GM15510 (cell line): Measurements from ENCODE around the gene NRP1.

ENCODE experiments used
- POLR2A ChIP-seq: IDR thresholded peaks from 3 replicates; pipeline ENCODE4 v1.6.1; 2011; ENCODE audit warnings: borderline replicate concordance; ENCODE audit not compliant: insufficient read length; ENCODE audit errors: extremely low read depth

NRP1 gene

DNA sequence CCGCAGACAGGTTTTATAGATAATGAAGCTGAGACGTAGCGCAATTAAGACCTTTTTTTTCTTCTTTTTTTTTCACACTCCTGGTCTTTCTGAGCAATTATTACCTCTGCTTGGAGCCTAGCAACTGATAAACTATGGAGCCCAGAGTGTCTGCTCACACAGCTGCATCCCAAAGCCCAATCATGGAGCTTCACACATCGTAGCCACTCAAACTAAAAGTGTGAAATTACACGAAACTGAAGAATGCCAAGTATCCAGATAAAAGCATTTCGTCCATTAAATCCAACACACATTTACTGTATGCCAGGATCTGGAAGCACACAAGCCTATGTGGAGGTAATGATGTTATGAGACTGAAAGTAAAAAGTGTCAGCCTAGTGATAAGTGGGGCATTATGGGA is 97.6 kb downstream of the NRP1 start:
- TF ChIP-seq POLR2A = no peak

DNA sequence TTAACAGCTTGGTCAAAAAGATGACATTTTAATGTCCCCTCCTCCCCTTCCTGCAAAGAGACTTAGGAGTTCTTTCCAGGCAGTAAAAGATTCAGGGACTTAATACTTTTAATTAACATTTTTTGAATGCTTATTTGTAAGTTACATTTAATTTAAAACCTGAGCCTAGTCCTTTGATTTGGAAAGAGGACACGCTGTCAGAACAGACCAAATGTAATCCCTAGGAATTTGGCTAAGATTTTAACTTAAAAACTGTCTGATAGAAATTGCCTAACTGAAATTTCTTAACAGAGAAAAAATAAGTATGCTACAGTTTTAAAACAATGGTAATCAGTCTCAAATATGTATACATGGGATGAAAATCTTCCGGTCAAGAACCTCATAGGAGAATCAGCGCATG is 98.5 kb downstream of the NRP1 start:
- TF ChIP-seq POLR2A = no peak

DNA sequence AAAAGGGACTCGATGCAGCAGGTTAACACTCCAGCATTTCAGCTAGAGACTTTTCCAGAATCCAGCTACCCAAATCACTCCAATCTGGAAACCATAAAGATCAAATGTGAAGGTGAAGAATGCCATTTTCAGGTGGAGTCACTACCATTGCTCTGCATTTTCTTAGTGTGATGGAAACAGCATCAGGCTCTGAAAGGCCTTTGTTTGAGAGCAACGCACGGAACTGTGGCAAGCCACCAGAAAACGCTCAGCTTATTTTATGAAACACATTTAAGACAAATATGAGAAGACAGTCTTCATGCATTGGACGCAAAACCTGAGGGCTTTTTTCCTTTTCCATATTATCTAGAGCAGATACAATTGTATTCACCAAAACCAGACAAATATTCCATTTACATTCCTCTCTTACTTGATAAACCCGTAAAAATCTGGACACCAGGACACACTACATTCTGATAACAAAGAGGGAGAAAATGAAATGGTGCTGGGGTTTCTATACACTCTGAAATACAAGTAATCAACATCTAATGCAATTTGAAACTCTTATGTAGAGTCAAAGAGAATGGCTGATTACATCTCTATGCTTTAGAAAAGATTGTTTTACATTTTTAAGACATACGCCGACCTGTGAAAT is 99.1 kb downstream of the NRP1 start:
- TF ChIP-seq POLR2A = no peak

DNA sequence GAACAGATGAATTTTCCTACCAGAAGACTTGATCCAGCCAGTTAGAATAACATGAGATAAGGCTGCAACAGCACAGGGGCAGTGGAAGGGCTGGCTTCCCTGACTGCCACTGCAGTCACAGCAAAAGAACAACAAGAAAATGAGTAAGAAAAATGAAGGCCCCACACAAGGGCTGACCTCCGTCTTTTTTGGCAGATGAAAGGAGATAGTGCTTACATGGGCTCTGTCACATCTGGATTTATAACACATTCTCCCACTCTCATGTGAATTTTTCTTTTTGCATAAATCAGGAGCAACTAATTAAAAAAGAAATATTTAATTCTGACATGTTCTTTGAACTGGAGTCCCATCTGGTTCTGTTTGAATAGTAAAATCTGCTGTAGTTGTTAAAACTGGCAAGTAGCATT is 99.6 kb downstream of the NRP1 start:
- TF ChIP-seq POLR2A = no peak

DNA sequence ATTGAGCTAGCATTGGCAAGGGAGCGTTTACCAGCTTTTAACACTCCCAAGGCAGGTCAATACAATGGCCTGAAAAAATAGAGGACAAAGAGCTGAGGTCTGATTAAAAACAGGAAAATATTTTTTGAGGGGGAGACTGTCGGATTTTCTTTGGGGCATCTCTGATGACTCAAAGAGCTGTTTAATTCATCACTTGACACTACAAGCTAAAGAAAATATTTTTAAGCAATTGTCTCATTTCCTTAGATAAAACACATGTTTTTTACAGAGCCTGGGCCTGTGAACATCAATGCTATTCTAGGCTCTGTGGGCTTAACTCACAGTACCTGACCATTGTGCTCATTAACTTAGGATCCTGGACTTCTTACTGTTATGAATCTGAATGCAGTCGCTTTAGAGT is 100.8 kb downstream of the NRP1 start:
- TF ChIP-seq POLR2A = no peak

DNA sequence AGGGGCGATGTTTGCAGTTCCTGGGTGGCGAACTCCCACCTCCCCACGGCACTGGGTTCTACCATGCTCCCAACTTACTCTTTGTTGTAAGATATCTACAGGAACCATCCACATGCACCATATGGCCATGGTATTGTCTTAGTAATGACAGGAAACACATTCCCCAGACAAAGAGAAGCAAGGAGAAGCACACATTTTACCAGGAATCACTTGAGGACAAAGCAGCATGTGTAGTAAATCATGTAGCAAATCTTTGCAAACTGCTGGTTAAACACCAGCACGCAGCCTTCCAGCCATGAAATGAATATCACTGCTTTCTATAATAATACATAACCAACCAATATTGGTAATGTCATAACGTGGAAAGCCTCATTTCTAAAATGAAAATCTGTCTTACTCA is 101.2 kb downstream of the NRP1 start:
- no peak for TF ChIP-seq POLR2A

DNA sequence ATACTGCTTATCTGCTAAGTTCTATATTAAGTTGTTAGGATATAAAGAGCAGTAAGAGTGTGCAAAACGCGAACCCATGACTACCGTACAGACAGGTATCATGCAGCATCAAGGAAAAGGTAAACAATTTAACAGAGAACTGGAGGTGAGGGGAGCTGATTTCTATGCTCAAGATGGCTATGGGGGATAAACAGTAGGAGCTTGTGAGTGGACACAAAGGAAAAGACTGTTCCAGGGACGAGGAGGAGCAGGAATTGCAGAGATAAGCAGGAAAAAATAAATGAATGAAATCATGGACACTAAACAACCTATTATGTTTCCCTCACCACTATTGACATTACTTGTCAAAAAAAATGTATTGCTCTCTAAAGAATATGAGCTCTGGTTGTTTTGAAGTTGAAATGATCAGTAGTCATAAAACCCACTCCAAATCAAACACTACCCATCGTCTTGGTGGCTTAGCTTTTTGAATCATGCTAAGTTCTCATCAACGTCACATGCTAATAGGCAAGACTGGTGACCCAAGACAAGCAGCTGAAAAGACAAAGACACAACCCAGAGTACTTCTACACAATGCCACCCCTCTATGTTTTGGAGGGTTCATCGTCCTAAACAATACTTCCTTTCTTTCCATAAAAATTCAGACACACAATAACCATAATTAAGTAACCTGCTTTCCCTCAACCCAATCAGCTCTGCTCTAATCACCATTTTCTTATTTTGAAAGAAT is 102.7 kb downstream of the NRP1 start:
- no peak for TF ChIP-seq POLR2A

DNA sequence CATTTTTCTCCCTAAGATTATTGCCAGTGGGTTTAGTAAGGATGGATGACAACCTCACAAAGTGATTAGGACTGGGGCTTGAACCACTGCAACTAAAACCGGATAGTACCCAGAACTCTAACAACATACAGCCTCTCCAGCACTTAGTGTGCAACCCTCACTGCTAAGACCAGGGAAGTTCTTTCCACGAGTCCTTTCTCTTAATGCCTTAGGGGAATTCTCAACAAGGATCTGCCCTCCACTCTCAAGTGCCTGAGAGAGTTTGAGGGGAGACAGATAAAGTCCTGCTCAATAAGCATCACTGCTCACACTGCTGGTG is 104.6 kb downstream of the NRP1 start:
- TF ChIP-seq POLR2A = no peak

DNA sequence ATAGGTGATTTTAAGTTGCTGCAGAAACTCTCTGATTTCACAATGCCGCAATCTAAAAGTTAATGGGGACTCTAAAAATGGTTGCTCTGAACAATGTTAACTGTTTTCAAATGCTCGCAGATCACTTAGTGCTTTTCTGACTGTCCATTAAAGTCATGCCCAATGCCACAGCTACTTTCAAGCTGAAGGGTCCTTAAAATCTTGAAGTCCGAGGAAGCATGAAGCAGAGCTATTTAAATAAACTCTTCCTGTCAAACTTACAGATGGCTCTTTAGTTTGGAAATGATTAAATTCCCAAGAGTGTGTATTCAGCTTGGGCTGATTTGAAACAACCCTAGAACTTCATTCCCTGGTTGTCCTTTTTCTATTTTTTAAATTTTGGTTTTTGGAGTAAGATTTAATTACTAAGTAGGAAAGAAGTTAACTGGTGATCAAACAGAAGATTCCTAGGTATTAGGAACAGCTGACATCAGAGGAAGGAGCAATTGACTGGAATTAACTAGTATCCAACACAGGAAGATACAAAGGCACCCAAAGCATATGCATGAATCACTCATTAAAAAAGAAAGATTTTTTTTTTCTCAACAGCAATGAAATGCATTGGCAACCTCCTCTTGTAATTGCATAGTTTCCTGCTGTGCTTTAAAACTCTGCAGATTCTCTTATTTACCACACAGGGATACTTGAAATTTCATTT is 105.1 kb downstream of the NRP1 start:
- no peak for TF ChIP-seq POLR2A

DNA sequence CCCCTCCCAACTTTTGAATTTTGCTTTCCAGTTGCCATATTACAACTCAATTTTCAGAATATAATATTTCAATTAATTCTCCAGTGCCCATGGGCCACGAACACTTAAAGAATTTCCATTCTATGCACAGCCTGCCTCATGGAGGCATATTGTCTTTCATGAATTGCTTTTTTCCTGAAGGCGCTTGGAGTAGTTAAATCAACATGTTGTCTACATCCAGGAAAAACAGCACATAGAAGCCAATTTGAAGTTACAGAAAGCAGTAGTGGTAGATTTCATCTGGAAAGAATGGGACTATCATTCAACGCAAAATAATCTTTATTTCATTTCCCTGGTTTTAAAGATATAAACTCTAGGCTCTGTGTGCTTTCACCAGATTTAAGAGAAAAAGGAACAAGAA is 106.0 kb downstream of the NRP1 start:
- no peak for TF ChIP-seq POLR2A

DNA sequence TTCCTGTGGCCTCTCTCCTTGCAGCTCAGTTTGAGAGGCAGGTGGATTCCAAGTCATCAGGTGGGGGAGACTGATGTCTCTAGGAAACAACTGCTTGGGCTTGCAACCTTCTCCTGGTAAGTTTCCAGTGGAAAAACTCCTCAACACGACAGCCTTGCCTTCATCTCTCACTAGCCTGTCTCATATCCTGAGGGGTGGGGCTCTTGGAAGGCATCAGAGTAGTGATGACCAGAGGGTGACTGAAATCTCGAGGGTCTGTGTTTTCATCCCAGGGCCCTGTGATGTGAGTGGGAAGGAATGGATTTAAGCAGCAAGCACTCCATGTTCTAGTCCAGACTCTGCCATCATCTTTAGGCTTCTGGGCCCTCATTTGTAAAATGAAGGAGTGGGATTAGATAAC is 107.0 kb downstream of the NRP1 start:
- TF ChIP-seq POLR2A = no peak

DNA sequence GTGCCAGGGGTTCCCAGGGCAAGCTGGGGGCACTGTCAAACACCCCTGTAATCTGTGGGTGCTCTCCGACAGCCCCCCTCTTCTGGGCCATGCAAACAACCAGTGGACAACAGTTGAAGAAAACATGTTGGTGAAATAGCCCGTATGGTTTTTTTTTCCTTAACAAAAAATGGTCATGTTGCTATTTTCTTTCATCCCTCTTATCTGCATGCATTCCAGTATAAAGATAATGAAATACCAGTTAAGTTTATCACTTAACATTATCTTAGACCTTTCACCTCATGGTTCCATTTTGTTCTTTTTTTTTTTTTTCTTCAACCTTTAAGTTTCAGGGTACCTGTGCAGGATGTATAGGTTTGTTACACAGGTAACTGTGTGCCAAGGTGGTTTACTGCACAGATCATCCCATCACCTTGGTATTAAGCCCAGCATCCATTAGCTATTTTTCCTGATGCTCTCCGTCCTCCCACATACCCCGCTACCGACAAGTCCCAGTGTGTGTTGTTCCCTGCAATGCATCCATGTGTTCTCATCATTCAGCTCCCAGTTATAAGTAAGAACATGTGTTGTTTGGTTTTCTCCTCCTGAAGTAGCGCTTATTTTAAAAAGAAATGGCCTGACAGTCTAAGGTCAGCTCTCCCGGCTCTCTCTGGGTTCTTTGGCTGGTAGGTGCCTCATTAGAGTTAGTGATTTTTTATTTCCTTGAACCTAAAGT is 110.1 kb downstream of the NRP1 start:
- TF ChIP-seq POLR2A = no peak

DNA sequence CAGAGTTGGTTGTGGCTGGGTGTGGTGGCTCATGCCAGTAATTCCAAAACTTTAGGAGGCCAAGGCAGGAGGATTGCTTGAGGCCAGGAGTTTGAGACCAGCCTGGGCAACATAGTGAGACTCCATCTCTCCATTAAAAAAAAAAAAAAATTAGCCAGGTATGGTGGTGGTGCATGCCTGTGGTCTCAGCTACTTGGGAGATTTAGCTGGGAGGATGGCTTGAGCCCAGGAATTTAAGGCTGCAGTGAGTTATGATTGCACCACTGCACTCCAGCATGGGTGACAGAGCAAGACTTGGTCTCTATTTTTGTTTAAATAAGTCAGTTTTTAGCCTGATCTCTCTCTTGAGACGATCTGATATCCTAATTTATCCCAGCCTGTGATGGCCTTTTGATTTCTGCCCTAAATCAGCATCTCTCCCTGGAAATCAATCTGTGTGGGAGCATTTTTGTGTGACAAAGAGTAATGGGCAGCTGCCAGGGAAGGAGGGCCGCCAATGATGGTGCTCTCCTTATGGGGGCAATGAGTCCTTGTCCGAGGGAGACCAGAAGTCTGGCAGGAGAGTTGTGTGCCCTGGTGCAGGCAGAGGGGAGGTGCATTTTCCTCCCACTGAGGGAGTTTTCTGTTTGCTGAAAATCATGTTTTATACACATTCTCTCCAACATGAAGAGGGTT is 111.0 kb downstream of the NRP1 start:
- no peak for TF ChIP-seq POLR2A

DNA sequence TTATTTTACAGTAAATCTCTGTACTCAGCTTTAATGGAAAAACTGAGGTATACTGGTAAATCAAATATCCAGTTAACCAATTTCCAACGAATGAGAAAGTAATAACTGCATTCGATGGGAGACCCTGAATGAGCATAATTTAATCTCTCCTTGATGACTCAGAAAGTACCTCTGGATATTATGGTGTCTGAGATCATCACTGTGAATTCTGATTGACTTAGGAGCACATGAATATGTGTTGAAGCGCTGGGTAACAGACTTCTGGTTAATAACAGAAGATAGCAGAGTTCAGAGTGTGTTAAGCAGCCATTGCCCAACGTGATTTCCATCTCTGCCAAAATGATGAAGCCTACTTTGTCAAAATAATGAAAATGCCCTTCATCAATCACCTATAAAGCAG is 116.6 kb downstream of the NRP1 start:
- no peak for TF ChIP-seq POLR2A
